HEK293T (cell line): ENCODE measurements around the gene PANX3.

Experiments used
- ELF4 ChIP-seq: fragments of 450-650 bp; IDR thresholded peaks from 2 replicates; pipeline ENCODE4 v1.6.1; 2017; ENCODE audit warnings: antibody characterized with exemption
- LEF1 ChIP-seq: fragments of 450-650 bp; IDR thresholded peaks from 2 replicates; pipeline ENCODE4 v1.6.1; 2017; ENCODE audit warnings: mild to moderate bottlenecking, borderline replicate concordance
- SUZ12 ChIP-seq: fragments of 450-650 bp; IDR thresholded peaks from 2 replicates; pipeline ENCODE4 v1.6.1; 2016; ENCODE audit warnings: mild to moderate bottlenecking

- TF ChIP-seq LEF1 (no peak), ELF4 (no peak), SUZ12 (no peak)
These were observed 47.8 kb downstream of the PANX3 start for GRCh38 chr11:124658986-124659385.
